22Rv1 (cell line): ENCODE results near the gene NCOA4.
A peak's percentile ranks its signal among the peaks of the same experiment; 100 is the strongest.
"Not testable (repeated sequence)": the region's sequence is repeated elsewhere in the genome, so short reads cannot be mapped to it uniquely, and the experiment has no call there.

Experiments used
- H3K27ac ChIP-seq: fragments of 450-650 bp; 2 replicates; pipeline ENCODE4 v1.5.1; 2017
- ZFX ChIP-seq: fragments of 450-650 bp; IDR thresholded peaks from 2 replicates; pipeline ENCODE4 v1.6.1; 2017; ENCODE audit warnings: antibody characterized with exemption, borderline replicate concordance
- TF ChIP-seq, protein P1 (sequence below): fragments of 450-650 bp; IDR thresholded peaks from 2 replicates; pipeline ENCODE4 v1.5.1; 2017; ENCODE audit warnings: mild to moderate bottlenecking

Gene NCOA4

DNA sequence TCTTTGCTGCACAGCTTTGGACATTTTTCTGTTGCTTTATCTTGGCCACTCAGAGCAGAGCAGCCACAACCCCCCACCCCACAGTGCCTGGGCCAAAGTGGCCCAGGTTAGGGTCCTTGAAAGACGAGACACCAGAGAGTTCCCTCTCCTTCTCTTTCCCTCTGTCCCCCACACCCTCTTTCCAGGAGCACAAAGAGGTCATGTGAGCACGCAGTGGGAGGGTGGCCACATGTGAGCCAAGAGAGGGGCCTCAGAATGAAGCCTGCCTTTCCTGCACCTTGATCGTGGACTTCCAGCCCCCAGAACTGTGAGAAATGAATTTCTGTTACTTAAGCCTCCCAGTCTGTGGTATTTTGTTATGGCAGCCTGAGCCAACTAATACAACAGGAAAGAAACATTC lies 30.3 kb upstream of the NCOA4 start:
- no peak overlapping the region for H3K27ac ChIP-seq
- TF ChIP-seq, protein P1, sequence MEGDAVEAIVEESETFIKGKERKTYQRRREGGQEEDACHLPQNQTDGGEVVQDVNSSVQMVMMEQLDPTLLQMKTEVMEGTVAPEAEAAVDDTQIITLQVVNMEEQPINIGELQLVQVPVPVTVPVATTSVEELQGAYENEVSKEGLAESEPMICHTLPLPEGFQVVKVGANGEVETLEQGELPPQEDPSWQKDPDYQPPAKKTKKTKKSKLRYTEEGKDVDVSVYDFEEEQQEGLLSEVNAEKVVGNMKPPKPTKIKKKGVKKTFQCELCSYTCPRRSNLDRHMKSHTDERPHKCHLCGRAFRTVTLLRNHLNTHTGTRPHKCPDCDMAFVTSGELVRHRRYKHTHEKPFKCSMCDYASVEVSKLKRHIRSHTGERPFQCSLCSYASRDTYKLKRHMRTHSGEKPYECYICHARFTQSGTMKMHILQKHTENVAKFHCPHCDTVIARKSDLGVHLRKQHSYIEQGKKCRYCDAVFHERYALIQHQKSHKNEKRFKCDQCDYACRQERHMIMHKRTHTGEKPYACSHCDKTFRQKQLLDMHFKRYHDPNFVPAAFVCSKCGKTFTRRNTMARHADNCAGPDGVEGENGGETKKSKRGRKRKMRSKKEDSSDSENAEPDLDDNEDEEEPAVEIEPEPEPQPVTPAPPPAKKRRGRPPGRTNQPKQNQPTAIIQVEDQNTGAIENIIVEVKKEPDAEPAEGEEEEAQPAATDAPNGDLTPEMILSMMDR, result no peak
- no peak for TF ChIP-seq ZFX

DNA sequence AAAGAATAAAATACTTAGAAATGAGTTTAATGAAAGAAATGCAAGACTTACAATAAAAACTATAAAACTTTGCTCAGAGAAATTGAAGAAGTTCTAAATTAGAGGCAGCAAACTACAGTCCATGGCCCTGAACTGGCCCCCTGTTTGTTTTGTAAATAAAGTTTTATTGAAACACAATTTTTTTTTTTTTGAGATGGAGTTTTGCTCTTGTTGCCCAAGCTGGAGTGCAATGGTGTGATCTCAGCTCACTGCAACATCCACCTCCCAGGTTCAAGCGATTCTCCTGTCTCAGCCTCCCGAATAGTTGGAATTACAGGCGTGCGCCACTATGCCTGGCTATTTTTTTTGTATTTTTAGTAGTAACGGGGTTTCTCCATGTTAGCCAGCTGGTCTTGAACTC lies 27.5 kb upstream of the NCOA4 start:
- not testable (repeated sequence) for H3K27ac ChIP-seq

DNA sequence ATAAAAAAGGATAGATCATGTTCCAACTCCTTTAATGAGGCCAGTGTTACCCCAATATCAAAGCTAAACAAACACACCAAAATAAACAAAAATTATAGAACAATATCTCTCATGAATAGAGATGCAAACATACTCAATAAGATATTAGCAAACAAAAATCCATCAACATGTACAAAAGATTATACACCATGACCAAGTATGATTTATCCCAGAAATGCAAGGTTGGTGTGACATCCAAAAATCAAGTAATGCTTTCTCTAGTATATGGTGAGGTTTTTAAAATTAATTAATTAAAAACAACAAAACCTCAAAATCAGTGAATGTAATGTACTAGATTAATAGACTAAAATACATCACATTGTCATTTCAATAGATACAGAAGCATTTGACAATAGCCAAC lies 26.6 kb upstream of the NCOA4 start:
- no peak overlapping the region for H3K27ac ChIP-seq
- TF ChIP-seq, protein P1, result no peak
- no peak for TF ChIP-seq ZFX

DNA sequence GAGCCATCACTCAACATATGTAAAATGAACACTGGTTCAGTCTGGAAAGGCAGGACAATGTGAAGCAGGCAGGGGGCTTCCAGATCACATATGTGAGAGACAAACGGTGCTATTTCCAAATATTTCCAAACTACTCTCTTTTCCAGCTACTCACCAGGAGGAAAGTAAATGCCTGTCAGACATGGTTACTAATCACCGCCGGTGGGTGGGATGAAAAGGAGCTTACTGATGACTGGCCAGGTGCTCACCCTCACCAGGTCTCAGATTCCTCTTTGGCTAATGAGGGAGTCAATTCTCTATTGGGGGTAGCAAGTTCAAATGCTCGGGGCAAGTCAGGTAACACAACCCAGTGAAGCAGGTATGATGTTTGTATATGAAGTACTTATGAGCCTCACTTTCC lies 25.3 kb upstream of the NCOA4 start:
- no peak for TF ChIP-seq ZFX
- TF ChIP-seq, protein P1, result no peak
- H3K27ac ChIP-seq, result no peak overlapping the region

DNA sequence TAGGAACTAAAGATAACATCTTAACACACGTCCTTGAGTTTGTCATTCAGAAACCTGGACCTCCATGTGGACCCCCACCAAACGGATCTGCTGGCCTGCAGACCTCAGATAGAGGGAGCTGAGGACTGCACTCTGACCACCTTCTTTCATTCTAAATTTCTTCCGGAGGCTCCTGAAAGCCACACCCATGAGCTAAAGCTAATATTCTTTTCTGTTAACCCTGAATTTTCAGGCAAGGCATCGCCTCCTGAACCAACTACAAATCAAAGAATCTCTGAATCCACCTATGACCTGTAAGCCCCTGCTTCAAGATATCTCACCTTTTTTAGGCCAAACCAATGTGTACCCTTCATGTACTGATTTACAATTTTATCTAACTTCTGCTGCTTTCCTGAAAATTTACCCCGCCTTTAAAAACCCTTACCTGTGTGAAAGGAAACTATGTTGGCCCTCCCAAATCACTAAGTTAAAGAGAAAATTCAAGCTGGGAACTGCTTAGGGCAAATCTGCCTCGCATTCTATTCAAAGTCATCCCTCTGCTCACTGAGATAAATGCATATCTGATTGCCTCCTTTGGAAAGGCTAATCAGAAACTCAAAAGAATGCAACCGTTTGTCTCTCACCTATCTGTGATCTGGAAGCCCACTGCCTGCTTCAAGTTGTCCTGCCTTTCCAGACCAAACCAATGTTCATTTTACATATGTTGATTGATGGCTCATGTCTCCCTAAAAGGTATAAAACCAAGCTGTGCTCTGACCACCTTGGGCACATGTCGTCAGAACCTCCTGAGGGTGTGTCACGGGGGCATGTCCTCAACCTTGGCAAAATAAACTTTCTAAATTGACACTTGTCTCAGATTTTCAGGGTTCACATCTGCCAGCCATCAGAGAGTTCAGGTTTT lies 23.4 kb upstream of the NCOA4 start:
- no peak for TF ChIP-seq ZFX
- TF ChIP-seq, protein P1, result no peak
- H3K27ac ChIP-seq, result no peak overlapping the region

DNA sequence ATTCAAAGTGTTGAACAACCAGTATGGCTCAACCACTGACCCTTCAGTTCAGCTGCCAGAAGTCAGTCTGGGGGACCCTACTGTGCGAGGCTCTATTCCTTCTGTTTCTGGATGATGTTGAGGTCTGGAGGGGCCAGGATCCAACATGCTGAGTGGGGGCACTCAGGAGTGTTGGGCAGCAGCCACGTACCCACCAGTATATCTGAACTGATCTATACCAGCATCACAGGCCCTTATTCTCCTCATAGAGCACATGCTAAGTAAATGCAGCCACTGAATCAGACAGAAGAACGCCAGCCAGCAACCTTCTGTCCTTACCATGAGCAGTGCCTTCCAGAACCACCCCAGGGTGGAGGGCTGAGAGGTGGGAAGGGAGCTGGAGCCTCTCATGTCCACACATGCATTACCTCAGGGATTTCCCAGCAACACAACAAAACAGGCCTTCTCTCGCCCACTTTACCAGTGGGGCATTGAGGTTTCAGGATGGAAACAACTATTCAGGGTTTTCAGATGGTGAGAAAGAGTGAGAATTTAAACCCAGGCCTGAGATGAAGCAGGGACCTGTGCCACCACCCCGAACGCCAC lies 22.5 kb upstream of the NCOA4 start:
- peak overlapping the region; percentile 40; the same call in 1 of the 2 replicates for H3K27ac ChIP-seq
- TF ChIP-seq ZFX, result no peak
- TF ChIP-seq, protein P1, result no peak

DNA sequence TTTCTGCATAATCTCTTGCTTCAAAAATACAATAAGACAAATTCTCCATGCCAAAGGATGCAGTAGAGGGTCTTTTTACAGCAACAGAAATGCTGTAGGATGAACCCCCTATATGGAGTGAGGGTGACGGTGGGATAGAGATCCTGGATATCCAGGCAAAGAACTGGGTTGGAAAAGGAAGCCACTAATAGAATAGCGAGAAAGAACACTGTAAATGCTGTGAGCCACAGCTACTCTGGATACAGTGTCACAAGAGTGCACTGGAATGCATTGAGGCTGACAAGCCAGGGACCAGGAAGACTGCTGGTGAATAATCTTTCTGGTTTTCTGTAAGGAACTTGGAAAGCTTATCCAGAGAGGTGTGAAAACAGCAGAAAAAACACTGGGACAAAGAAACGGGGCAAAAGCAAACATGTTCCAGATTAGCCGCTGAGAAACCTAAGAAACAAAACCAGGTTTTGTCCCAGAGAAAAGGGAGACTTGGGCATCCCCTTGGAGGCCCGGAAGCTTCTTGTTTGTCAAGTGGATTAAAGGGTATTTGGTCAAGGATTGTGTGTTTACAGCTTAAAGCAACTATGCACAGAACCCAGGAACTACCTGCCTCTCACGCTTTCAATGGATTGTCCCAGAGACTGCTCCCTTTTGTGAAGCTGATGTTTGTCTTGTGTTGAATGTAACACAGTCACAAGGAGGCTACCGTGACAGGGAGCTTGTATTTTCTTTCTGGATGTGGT lies 21.8 kb upstream of the NCOA4 start:
- TF ChIP-seq ZFX, result no peak
- TF ChIP-seq, protein P1, result no peak
- peak overlapping the region; percentile 40; the same call in 1 of the 2 replicates for H3K27ac ChIP-seq
